Osteocyte (in vitro differentiated cells): ENCODE measurements around the gene UBAC2. TPM values are rescaled to one million over a fixed set of nuclear protein-coding genes. Genes with fewer than 3 reads are reported as not detected.
A peak's percentile ranks its signal among the peaks of the same experiment; 100 is the strongest.

Experiments used
- DNase-seq: peaks from one replicate; pipeline ENCODE4 v3.0.0; 2021; ENCODE audit warnings: mixed read lengths; ENCODE audit not compliant: unreplicated experiment; ENCODE audit errors: extremely low spot score
- H3K27ac Mint-ChIP-seq: one replicate; pipeline ENCODE4 v1.8.0; 2021; ENCODE audit warnings: mild to moderate bottlenecking, mixed read lengths; ENCODE audit not compliant: unreplicated experiment
- H3K27me3 Mint-ChIP-seq: one replicate; pipeline ENCODE4 v1.8.0; 2021; ENCODE audit warnings: mixed read lengths; ENCODE audit not compliant: unreplicated experiment
- H3K36me3 Mint-ChIP-seq: one replicate; pipeline ENCODE4 v1.8.0; 2021; ENCODE audit warnings: mixed read lengths; ENCODE audit not compliant: unreplicated experiment
- H3K4me1 Mint-ChIP-seq: one replicate; pipeline ENCODE4 v1.8.0; 2021; ENCODE audit warnings: mixed read lengths; ENCODE audit not compliant: unreplicated experiment
- H3K4me3 Mint-ChIP-seq: one replicate; pipeline ENCODE4 v1.8.0; 2021; ENCODE audit warnings: mild to moderate bottlenecking, moderate library complexity, mixed read lengths; ENCODE audit not compliant: unreplicated experiment
- H3K9me3 Mint-ChIP-seq: one replicate; pipeline ENCODE4 v1.8.0; 2021; ENCODE audit warnings: mixed read lengths; ENCODE audit not compliant: unreplicated experiment
- CTCF ChIP-seq: fragments of 200-600 bp; sonication (generic); IDR thresholded peaks from 2 replicates; pipeline ENCODE4 v1.5.0; 2021; ENCODE audit warnings: antibody characterized with exemption, mild to moderate bottlenecking, moderate library complexity
- total RNA-seq: library from RNA; stranded (reverse); gene quantifications from 2 replicates; pipeline ENCODE4 v1.2.1, GENCODE V29; 2021

UBAC2 gene
- total RNA-seq, 1 donor from 2014 or later = 64.0 TPM

- TF ChIP-seq CTCF = no peak
- Mint-ChIP-seq H3K4me1 (peaks cover 26% of the 10 kb centered on the region), H3K27me3 (no peaks in the 10 kb centered on the region), H3K27ac (no peak overlapping the region), H3K9me3 (no peaks in the 10 kb centered on the region), H3K4me3 (no peak overlapping the region), H3K36me3 (no peaks in the 10 kb centered on the region)
- DNase-seq = no peak
Measured at GRCh38 chr13:99279637-99280036, 79.0 kb downstream of the UBAC2 start.

GRCh38 chr13:99280166-99280565 is 79.5 kb downstream of the UBAC2 start:
- no peak for TF ChIP-seq CTCF
- no peak overlapping the region for H3K27ac Mint-ChIP-seq
- no peak for DNase-seq
- no peak overlapping the region for H3K4me3 Mint-ChIP-seq
- no peaks in the 10 kb centered on the region for H3K36me3 Mint-ChIP-seq
- H3K27me3 Mint-ChIP-seq = no peaks in the 10 kb centered on the region
- H3K9me3 Mint-ChIP-seq = no peaks in the 10 kb centered on the region
- H3K4me1 Mint-ChIP-seq = peaks cover 28% of the 10 kb centered on the region

- Mint-ChIP-seq H3K27ac (peak overlapping the region; percentile 55), H3K36me3 (no peaks in the 10 kb centered on the region), H3K4me1 (peaks cover 28% of the 10 kb centered on the region), H3K4me3 (no peak overlapping the region), H3K27me3 (no peaks in the 10 kb centered on the region), H3K9me3 (no peaks in the 10 kb centered on the region)
- no peak for DNase-seq
- TF ChIP-seq CTCF = no peak
Measured at GRCh38 chr13:99281811-99282263, 81.2 kb downstream of the UBAC2 start.

GRCh38 chr13:99282264-99283231 is 81.9 kb downstream of the UBAC2 start:
- peak overlapping the region; percentile 55 for H3K27ac Mint-ChIP-seq
- no peak for DNase-seq
- TF ChIP-seq CTCF = no peak
- H3K27me3 Mint-ChIP-seq = no peaks in the 10 kb centered on the region
- H3K4me1 Mint-ChIP-seq = peaks cover 32% of the 10 kb centered on the region
- peaks cover 4% of the 10 kb centered on the region for H3K36me3 Mint-ChIP-seq
- no peak overlapping the region for H3K4me3 Mint-ChIP-seq
- H3K9me3 Mint-ChIP-seq = no peaks in the 10 kb centered on the region

GRCh38 chr13:99285432-99286182 is 85.0 kb downstream of the UBAC2 start:
- H3K36me3 Mint-ChIP-seq = peaks cover 4% of the 10 kb centered on the region
- H3K27ac Mint-ChIP-seq = no peak overlapping the region
- TF ChIP-seq CTCF = no peak
- DNase-seq = no peak
- no peaks in the 10 kb centered on the region for H3K27me3 Mint-ChIP-seq
- H3K9me3 Mint-ChIP-seq = no peaks in the 10 kb centered on the region
- peaks cover 47% of the 10 kb centered on the region for H3K4me1 Mint-ChIP-seq
- H3K4me3 Mint-ChIP-seq = no peak overlapping the region
